ENCODE results near the gene SLC4A3.

Gene SLC4A3

GRCh38 chr2:219664944-219665343 is 37.5 kb downstream of the SLC4A3 start:
- ChIA-PET CTCF (interaction anchor here (0.6 kb wide), 1 partner anchor 82 kb away, joined by 3 read pairs; no protein-coding TSS in a partner anchor), POLR2A (interaction anchor here (0.6 kb wide), 1 partner anchor 301 kb away, joined by 4 read pairs; no protein-coding TSS in a partner anchor)
- DNase-seq (ENCODE audit: extremely low spot score), result no peak
- no peak for TF ChIP-seq ARNT (IDR thresholded peaks at IDR 0.05)
- no peak for TF ChIP-seq BHLHE40 (IDR thresholded peaks at IDR 0.05; ENCODE audit: borderline replicate concordance)
- TF ChIP-seq SUZ12 (IDR thresholded peaks at IDR 0.05), result no peak
- TF ChIP-seq SP1 (IDR thresholded peaks at IDR 0.05), result no peak
- no peak for TF ChIP-seq FOXM1 (IDR thresholded peaks at IDR 0.05; ENCODE audit: borderline replicate concordance)
- no peak for TF ChIP-seq ZNF384 (IDR thresholded peaks at IDR 0.05)
- no peak for TF ChIP-seq HDGF (IDR thresholded peaks at IDR 0.05; ENCODE audit: borderline replicate concordance)
- TF ChIP-seq NFRKB (IDR thresholded peaks at IDR 0.05), result no peak
- no peak for TF ChIP-seq LEF1 (IDR thresholded peaks at IDR 0.05; ENCODE audit: borderline replicate concordance)
- no peak for TF ChIP-seq L3MBTL2 (conservative IDR thresholded peaks at IDR 0.05)
- no peak for TF ChIP-seq ELF4 (IDR thresholded peaks at IDR 0.05)

- ChIA-PET CTCF (no interaction called here), POLR2A (no interaction called here)
- DNase-seq (ENCODE audit: extremely low spot score), result no peak
- TF ChIP-seq CTBP1 (IDR thresholded peaks at IDR 0.05; ENCODE audit: borderline replicate concordance), result no peak
- no peak for TF ChIP-seq PKNOX1 (IDR thresholded peaks at IDR 0.05)
- no peak for TF ChIP-seq SUZ12 (IDR thresholded peaks at IDR 0.05)
- no peak for TF ChIP-seq TARDBP (IDR thresholded peaks at IDR 0.05)
- TF ChIP-seq FOXM1 (IDR thresholded peaks at IDR 0.05; ENCODE audit: borderline replicate concordance), result no peak
- TF ChIP-seq LEF1 (IDR thresholded peaks at IDR 0.05; ENCODE audit: borderline replicate concordance), result no peak
- no peak for TF ChIP-seq L3MBTL2 (conservative IDR thresholded peaks at IDR 0.05)
- no peak for TF ChIP-seq BHLHE40 (IDR thresholded peaks at IDR 0.05; ENCODE audit: borderline replicate concordance)
- no peak for TF ChIP-seq NFRKB (IDR thresholded peaks at IDR 0.05)
- TF ChIP-seq ELF4 (IDR thresholded peaks at IDR 0.05), result no peak
- no peak for TF ChIP-seq FOXA1 (IDR thresholded peaks at IDR 0.05)
- no peak for TF ChIP-seq ZNF384 (IDR thresholded peaks at IDR 0.05)
These were observed 38.5 kb downstream of the SLC4A3 start for GRCh38 chr2:219665926-219666325.

GRCh38 chr2:219668316-219668715 is 40.9 kb downstream of the SLC4A3 start:
- no peak for TF ChIP-seq BHLHE40 (IDR thresholded peaks at IDR 0.05; ENCODE audit: borderline replicate concordance)
- TF ChIP-seq FOXA1 (IDR thresholded peaks at IDR 0.05), result no peak
- TF ChIP-seq PKNOX1 (IDR thresholded peaks at IDR 0.05), result no peak
- no peak for TF ChIP-seq CTBP1 (IDR thresholded peaks at IDR 0.05; ENCODE audit: borderline replicate concordance)
- no peak for TF ChIP-seq SP1 (IDR thresholded peaks at IDR 0.05)
- no peak for TF ChIP-seq ELF4 (IDR thresholded peaks at IDR 0.05)
- no peak for TF ChIP-seq TARDBP (IDR thresholded peaks at IDR 0.05)
- no peak for TF ChIP-seq L3MBTL2 (conservative IDR thresholded peaks at IDR 0.05)
- no peak for TF ChIP-seq LEF1 (IDR thresholded peaks at IDR 0.05; ENCODE audit: borderline replicate concordance)
- TF ChIP-seq ARNT (IDR thresholded peaks at IDR 0.05), result no peak
- no peak for TF ChIP-seq FOXK2 (IDR thresholded peaks at IDR 0.05)
- no peak for TF ChIP-seq NFRKB (IDR thresholded peaks at IDR 0.05)
- TF ChIP-seq SUZ12 (IDR thresholded peaks at IDR 0.05), result no peak
- TF ChIP-seq FOXM1 (IDR thresholded peaks at IDR 0.05; ENCODE audit: borderline replicate concordance), result no peak
- TF ChIP-seq HDGF (IDR thresholded peaks at IDR 0.05; ENCODE audit: borderline replicate concordance), result no peak
- TF ChIP-seq ZNF384 (IDR thresholded peaks at IDR 0.05), result no peak
- no peak for DNase-seq (ENCODE audit: extremely low spot score)
- ChIA-PET CTCF (no interaction called here), POLR2A (no interaction called here)

GRCh38 chr2:219670386-219670785 is 43.0 kb downstream of the SLC4A3 start:
- POLR2A ChIA-PET, result interaction anchor here (0.8 kb wide), 1 partner anchor 8 kb away, joined by 3 read pairs; no protein-coding TSS in a partner anchor
- TF ChIP-seq FOXA1 (IDR thresholded peaks at IDR 0.05) (no peak), LEF1 (IDR thresholded peaks at IDR 0.05; ENCODE audit: borderline replicate concordance) (no peak)
- CTCF ChIA-PET, result no interaction called here
- DNase-seq (ENCODE audit: extremely low spot score), result no peak

GRCh38 chr2:219671279-219671678 is 43.8 kb downstream of the SLC4A3 start:
- no peak for DNase-seq (ENCODE audit: extremely low spot score)
- no peak for TF ChIP-seq L3MBTL2 (conservative IDR thresholded peaks at IDR 0.05)
- no peak for TF ChIP-seq ZNF384 (IDR thresholded peaks at IDR 0.05)
- TF ChIP-seq TARDBP (IDR thresholded peaks at IDR 0.05), result no peak
- TF ChIP-seq BHLHE40 (IDR thresholded peaks at IDR 0.05; ENCODE audit: borderline replicate concordance), result no peak
- no peak for TF ChIP-seq SP1 (IDR thresholded peaks at IDR 0.05)
- no peak for TF ChIP-seq CTBP1 (IDR thresholded peaks at IDR 0.05; ENCODE audit: borderline replicate concordance)
- TF ChIP-seq PKNOX1 (IDR thresholded peaks at IDR 0.05), result no peak
- no peak for TF ChIP-seq ELF4 (IDR thresholded peaks at IDR 0.05)
- no peak for TF ChIP-seq ARNT (IDR thresholded peaks at IDR 0.05)
- no peak for TF ChIP-seq SUZ12 (IDR thresholded peaks at IDR 0.05)
- no peak for TF ChIP-seq FOXM1 (IDR thresholded peaks at IDR 0.05; ENCODE audit: borderline replicate concordance)
- no peak for TF ChIP-seq FOXK2 (IDR thresholded peaks at IDR 0.05)
- TF ChIP-seq HDGF (IDR thresholded peaks at IDR 0.05; ENCODE audit: borderline replicate concordance), result no peak
- POLR2A ChIA-PET, result no interaction called here
- CTCF ChIA-PET, result no interaction called here

- ChIA-PET CTCF (no interaction called here), POLR2A (no interaction called here)
- TF ChIP-seq L3MBTL2 (conservative IDR thresholded peaks at IDR 0.05), result no peak
- no peak for TF ChIP-seq PKNOX1 (IDR thresholded peaks at IDR 0.05)
- TF ChIP-seq SP1 (IDR thresholded peaks at IDR 0.05), result no peak
- TF ChIP-seq BHLHE40 (IDR thresholded peaks at IDR 0.05; ENCODE audit: borderline replicate concordance), result no peak
- no peak for TF ChIP-seq FOXM1 (IDR thresholded peaks at IDR 0.05; ENCODE audit: borderline replicate concordance)
- TF ChIP-seq LEF1 (IDR thresholded peaks at IDR 0.05; ENCODE audit: borderline replicate concordance), result no peak
- DNase-seq (ENCODE audit: extremely low spot score), result no peak
These were observed 45.0 kb downstream of the SLC4A3 start for GRCh38 chr2:219672406-219672805.

Measured in HEK293T (cell line).